IMR-90 (cell line): ENCODE data around the gene FOXC1. TPM values are rescaled to one million over a fixed set of nuclear protein-coding genes. Genes with fewer than 3 reads are reported as not detected.

Experiments
- ATAC-seq: fragments of 200-7000 bp; cut with Tn5 transposase; 2 replicates; pipeline ENCODE4 v1.9.1; 2020; ENCODE audit warnings: low read depth, mild to moderate bottlenecking, moderate library complexity
- BruUV-seq: library from RNA; stranded (reverse); fragments of 400-500 nt; replicated peaks from 2 replicates; lab custom pipeline; 2021; lab: Mats Ljungman, UMichigan
- CTCF ChIA-PET: fragments of 300-600 bp; formaldehyde crosslinking; extraction: SDS; loops from one replicate; lab custom pipeline; 2021; ENCODE audit warnings: antibody characterized with exemption; lab: Yijun Ruan, JAX
- POLR2A ChIA-PET: fragments of 300-600 bp; sonication (Branson Sonifier 250); formaldehyde crosslinking; loops from one replicate; lab custom pipeline; 2022; ENCODE audit warnings: antibody characterized with exemption; ENCODE audit not compliant: unreplicated experiment; lab: Charles Lee
- DNase-seq: peaks from one replicate; pipeline ENCODE4 v3.0.0; 2013
- H2AFZ ChIP-seq: replicated peaks from 2 replicates; pipeline ENCODE3; 2013; ENCODE audit warnings: low read length, mild to moderate bottlenecking; ENCODE audit not compliant: poor library complexity
- H2AK5ac ChIP-seq: 2 replicates; pipeline ENCODE4 v1.6.1; 2013; ENCODE audit warnings: low read depth, low read length, inconsistent platforms
- H2AK9ac ChIP-seq: replicated peaks from 2 replicates; pipeline ENCODE3; 2013; ENCODE audit warnings: mild to moderate bottlenecking, low read depth, low read length, moderate library complexity; ENCODE audit not compliant: poor library complexity
- H2BK120ac ChIP-seq: 2 replicates; pipeline ENCODE4 v1.6.1; 2013; ENCODE audit warnings: low read depth, low read length, inconsistent platforms
- H2BK15ac ChIP-seq: 3 replicates; pipeline ENCODE4 v1.6.1; 2013; ENCODE audit warnings: low read depth, low read length, inconsistent platforms
- H2BK20ac ChIP-seq: 2 replicates; pipeline ENCODE4 v1.6.1; 2013; ENCODE audit warnings: low read depth, mild to moderate bottlenecking, inconsistent platforms, low read length, moderate library complexity
- H2BK5ac ChIP-seq: 2 replicates; pipeline ENCODE4 v1.6.1; 2013; ENCODE audit warnings: mild to moderate bottlenecking, low read depth, low read length, inconsistent platforms; ENCODE audit not compliant: poor library complexity, severe bottlenecking
- H3K14ac ChIP-seq: replicated peaks from 2 replicates; pipeline ENCODE4 v1.6.1; 2013; ENCODE audit warnings: low read depth, low read length, inconsistent platforms
- H3K18ac ChIP-seq: 2 replicates; pipeline ENCODE4 v1.6.1; 2013; ENCODE audit warnings: low read depth, low read length, control low read depth
- H3K23ac ChIP-seq: 2 replicates; pipeline ENCODE4 v1.6.1; 2013; ENCODE audit warnings: low read depth, low read length, inconsistent platforms
- H3K27ac ChIP-seq: 2 replicates; pipeline ENCODE4 v1.5.1; 2013; ENCODE audit warnings: mild to moderate bottlenecking, control low read depth, low read length; ENCODE audit not compliant: insufficient read depth
- H3K27me3 ChIP-seq: 2 replicates; pipeline ENCODE4 v1.6.1; 2013; ENCODE audit warnings: low read length; ENCODE audit not compliant: control insufficient read depth, insufficient read depth
- H3K36me3 ChIP-seq: 2 replicates; pipeline ENCODE4 v1.6.1; 2013; ENCODE audit warnings: low read length, mixed read lengths; ENCODE audit not compliant: control insufficient read depth, insufficient read depth
- H3K4ac ChIP-seq: 2 replicates; pipeline ENCODE4 v1.6.1; 2013; ENCODE audit warnings: low read depth, low read length, inconsistent platforms
- H3K4me1 ChIP-seq: 2 replicates; pipeline ENCODE4 v1.6.1; 2013; ENCODE audit warnings: low read length, mixed read lengths; ENCODE audit not compliant: control insufficient read depth, insufficient read depth
- H3K4me2 ChIP-seq: 2 replicates; pipeline ENCODE4 v1.6.1; 2013; ENCODE audit warnings: low read depth, mild to moderate bottlenecking, control low read depth, low read length, moderate library complexity
- H3K4me3 ChIP-seq: 2 replicates; pipeline ENCODE4 v1.5.1; 2013; ENCODE audit warnings: low read depth, mild to moderate bottlenecking, control low read depth, low read length, moderate library complexity; ENCODE audit not compliant: insufficient read depth
- H3K56ac ChIP-seq: 2 replicates; pipeline ENCODE4 v1.6.1; 2013; ENCODE audit warnings: low read length, inconsistent platforms; ENCODE audit not compliant: insufficient read depth; ENCODE audit errors: extremely low read depth
- H3K79me1 ChIP-seq, 2 experiments: 2 replicates each; pipeline ENCODE4 v1.6.1; 2013; ENCODE audit warnings: low read length in 2 of 2, inconsistent platforms in 1 of 2, low read depth in 1 of 2
- H3K9ac ChIP-seq: 2 replicates; pipeline ENCODE4 v1.6.1; 2013; ENCODE audit warnings: low read depth, low read length, control low read depth
- H3K9me1 ChIP-seq: 2 replicates; pipeline ENCODE4 v1.6.1; 2013; ENCODE audit warnings: low read length, inconsistent platforms; ENCODE audit not compliant: insufficient read depth
- H3K9me3 ChIP-seq: 2 replicates; pipeline ENCODE4 v1.6.1; 2013; ENCODE audit warnings: low read length; ENCODE audit not compliant: control insufficient read depth, insufficient read depth
- H4K20me1 ChIP-seq: 2 replicates; pipeline ENCODE4 v1.6.1; 2013; ENCODE audit warnings: low read length, inconsistent platforms; ENCODE audit not compliant: insufficient read depth
- H4K5ac ChIP-seq: 2 replicates; pipeline ENCODE4 v1.6.1; 2013; ENCODE audit warnings: mild to moderate bottlenecking, low read depth, low read length, control low read depth
- H4K8ac ChIP-seq, 2 experiments: 2 replicates each; pipeline ENCODE4 v1.6.1; 2013; ENCODE audit warnings: low read depth in 2 of 2, low read length in 2 of 2, control low read depth in 1 of 2, inconsistent platforms in 1 of 2
- H4K91ac ChIP-seq: 2 replicates; pipeline ENCODE4 v1.6.1; 2013; ENCODE audit warnings: low read depth, low read length, inconsistent platforms; ENCODE audit not compliant: insufficient read depth
- BHLHE40 ChIP-seq: fragments of 150-350 bp; IDR thresholded peaks from 2 replicates; pipeline ENCODE4 v1.6.1; 2016; ENCODE audit warnings: mild to moderate bottlenecking, low read depth, low read length
- CEBPB ChIP-seq: IDR thresholded peaks from 2 replicates; pipeline ENCODE4 v1.6.1; 2012; ENCODE audit warnings: low read depth, low read length, improper control_type of control experiment
- MAZ ChIP-seq: IDR thresholded peaks from 2 replicates; pipeline ENCODE4 v1.6.1; 2012; ENCODE audit warnings: low read depth, mild to moderate bottlenecking, low read length, improper control_type of control experiment, moderate library complexity, borderline replicate concordance
- MXI1 ChIP-seq: IDR thresholded peaks from 2 replicates; pipeline ENCODE4 v1.6.1; 2012; ENCODE audit warnings: low read depth, mild to moderate bottlenecking, low read length, moderate library complexity, borderline replicate concordance
- RAD21 ChIP-seq: IDR thresholded peaks from 2 replicates; pipeline ENCODE4 v1.6.1; 2012; ENCODE audit warnings: low read length, improper control_type of control experiment
- RCOR1 ChIP-seq: IDR thresholded peaks from 2 replicates; pipeline ENCODE4 v1.6.1; 2012; ENCODE audit warnings: mild to moderate bottlenecking, low read length, improper control_type of control experiment; ENCODE audit not compliant: insufficient replicate concordance
- SMC3 ChIP-seq: fragments of 150-350 bp; IDR thresholded peaks from 2 replicates; pipeline ENCODE4 v1.6.1; 2016; ENCODE audit warnings: low read depth, mild to moderate bottlenecking, antibody characterized with exemption, low read length, moderate library complexity
- WGBS, 2 experiments: methylation state at CpG; one replicate each; pipeline versions ENCODE4 v1.1.5 to v1.1.7; 2013; ENCODE audit warnings: missing lambda C conversion rate in 2 of 2; ENCODE audit not compliant: insufficient read length in 1 of 2; ENCODE audit errors: extremely low coverage in 2 of 2; 5-methylcytosine and 5-hydroxymethylcytosine counted together
- dilution Hi-C: fragments of 300-500 bp; cut with HindIII; formaldehyde crosslinking; loops from one replicate; pipeline ENCODE4 v1.14.3; 2018; ENCODE audit warnings: low sequenced_read_pairs; ENCODE audit not compliant: unreplicated experiment
- in situ Hi-C: fragments of 300-500 bp; cut with MboI; formaldehyde crosslinking; loops from 3 replicates; pipeline ENCODE4 v1.14.3; 2019; ENCODE audit warnings: low sequenced_read_pairs, inconsistent platforms, mixed read lengths
- intact Hi-C: fragments of 100-400 bp; cut with micrococcal nuclease; formaldehyde crosslinking; loops from 2 replicates; pipeline ENCODE4 v1.10.0; 2022
- polyA plus RNA-seq, 3 experiments: library from polyadenylated mRNA; depleted of rRNA; stranded (reverse); fragments of >200 nt; gene quantifications; 2 replicates each; pipeline ENCODE4 v1.2.3, GENCODE V29; 2012; ENCODE audit warnings: low replicate concordance in 1 of 3
- total RNA-seq: library from RNA; depleted of rRNA; stranded (reverse); fragments of >200 nt; gene quantifications from 2 replicates; pipeline ENCODE4 v1.2.3, GENCODE V29; 2012
- TF ChIP-seq, protein P1 (sequence below): fragments of 150-350 bp; IDR thresholded peaks from 2 replicates; pipeline ENCODE4 v1.6.1; 2017; ENCODE audit warnings: mild to moderate bottlenecking, antibody characterized with exemption, low read length, low read depth

Gene FOXC1
- total and polyA plus RNA-seq, 2 of the 4 experiments (the other 2 are of a cell fraction): 1.3 to 4.0 TPM

DNA sequence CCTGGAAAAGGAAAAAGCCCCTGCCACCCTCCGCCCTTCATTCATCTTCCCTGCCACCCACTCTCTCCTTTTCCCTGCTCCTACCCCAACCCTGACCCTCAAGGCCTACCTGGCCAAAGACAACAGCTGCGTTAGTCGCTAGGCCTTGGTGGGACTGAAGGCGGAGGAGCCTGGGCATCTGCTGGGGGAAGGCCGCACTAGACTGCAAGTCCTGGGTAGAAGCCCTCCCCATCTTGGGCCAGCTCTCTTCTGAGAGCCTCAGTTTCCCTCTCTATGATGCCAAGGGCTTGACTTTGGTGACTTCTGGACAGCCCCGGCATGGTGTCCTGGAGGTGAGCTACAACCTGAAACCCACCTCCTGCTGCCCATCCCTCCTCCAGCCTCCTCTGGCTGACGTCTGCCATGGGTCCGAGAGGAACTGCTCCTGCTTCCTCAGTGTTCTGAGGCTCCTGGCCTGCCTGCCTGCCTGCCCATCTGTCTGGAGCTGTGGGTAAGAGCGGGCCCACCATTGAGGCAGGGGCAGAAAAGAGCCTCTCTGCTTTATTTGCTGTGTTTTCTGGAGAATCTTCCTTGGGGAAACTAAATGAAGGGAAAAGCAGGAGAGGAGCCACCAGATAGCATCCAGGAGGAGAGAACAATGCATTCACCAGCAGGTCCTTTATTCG is 7.5 kb upstream of the FOXC1 start:
- Histone ChIP-seq H3K4me2 (no peak overlapping the region), H3K4ac (no peak overlapping the region), H2BK120ac (no peak overlapping the region), H2BK5ac (no peak overlapping the region), H3K9ac (no peak overlapping the region), H3K14ac (no peak overlapping the region), H4K91ac (no peak overlapping the region), H3K56ac (no peak overlapping the region), H3K18ac (no peak overlapping the region), H3K4me1 (peaks cover 7% of the 10 kb centered on the region), H2BK20ac (no peak overlapping the region), H3K4me3 (no peak overlapping the region), H2AK9ac (no peak overlapping the region), H2AK5ac (no peak overlapping the region), H4K20me1 (no peaks in the 10 kb centered on the region), H2AFZ (no peak overlapping the region), H3K9me3 (no peaks in the 10 kb centered on the region), H3K23ac (no peak overlapping the region), H2BK15ac (no peak overlapping the region), H3K79me1 (no peaks in the 10 kb centered on the region), H4K5ac (no peak overlapping the region), H3K36me3 (no peaks in the 10 kb centered on the region), H3K27me3 (peaks cover 18% of the 10 kb centered on the region), H3K9me1 (no peaks in the 10 kb centered on the region), H3K27ac (no peak overlapping the region), H4K8ac (no peak overlapping the region)
- no TSS peak for BruUV-seq
- no peak for ATAC-seq
- WGBS, 2 experiments: no CpG with 5 or more reads among the region's 10 CpGs
- in situ Hi-C loops (loop anchor here (5.0 to 10.0 kb wide), 2 partner anchors 583 to 750 kb away; no protein-coding TSS in a partner anchor), intact Hi-C loops (loop anchor here (5.0 kb wide), 1 partner anchor 640 kb away; no protein-coding TSS in a partner anchor), dilution Hi-C loops (no loop called here)
- ChIA-PET POLR2A (no interaction called here), CTCF (no interaction called here)
- DNase-seq: no peak
- no peak for TF ChIP-seq BHLHE40
- TF ChIP-seq, protein P1, sequence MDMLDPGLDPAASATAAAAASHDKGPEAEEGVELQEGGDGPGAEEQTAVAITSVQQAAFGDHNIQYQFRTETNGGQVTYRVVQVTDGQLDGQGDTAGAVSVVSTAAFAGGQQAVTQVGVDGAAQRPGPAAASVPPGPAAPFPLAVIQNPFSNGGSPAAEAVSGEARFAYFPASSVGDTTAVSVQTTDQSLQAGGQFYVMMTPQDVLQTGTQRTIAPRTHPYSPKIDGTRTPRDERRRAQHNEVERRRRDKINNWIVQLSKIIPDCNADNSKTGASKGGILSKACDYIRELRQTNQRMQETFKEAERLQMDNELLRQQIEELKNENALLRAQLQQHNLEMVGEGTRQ: no peak
- no peak for TF ChIP-seq MXI1
- no peak for TF ChIP-seq MAZ
- TF ChIP-seq SMC3: no peak
- TF ChIP-seq RAD21: no peak
- TF ChIP-seq RCOR1: no peak
- no peak for TF ChIP-seq CEBPB
